Panc1 (cell line): ENCODE results near the gene ELAC1. TPM values are rescaled to one million over a fixed set of nuclear protein-coding genes. Genes with fewer than 3 reads are reported as not detected.

Experiments used
- ATAC-seq: fragments of 200-7000 bp; cut with Tn5 transposase; 2 replicates; pipeline ENCODE4 v1.9.1; 2020; ENCODE audit warnings: mild to moderate bottlenecking, moderate library complexity
- BruUV-seq: library from RNA; stranded (reverse); fragments of 400-500 nt; replicated peaks from 2 replicates; lab custom pipeline; 2021; lab: Mats Ljungman, UMichigan
- CTCF ChIA-PET: fragments of 300-600 bp; sonication (Branson Sonifier 250); formaldehyde crosslinking; loops from one replicate; lab custom pipeline; 2022; ENCODE audit warnings: antibody characterized with exemption; lab: Charles Lee
- POLR2A ChIA-PET: fragments of 300-600 bp; sonication (Branson Sonifier 250); formaldehyde crosslinking; loops from one replicate; lab custom pipeline; 2022; ENCODE audit warnings: antibody characterized with exemption; lab: Charles Lee
- DNase-seq: peaks from one replicate; pipeline ENCODE4 v3.0.0-alpha.2; 2010; ENCODE audit warnings: low read depth, low spot score
- H3K27ac ChIP-seq: 2 replicates; pipeline ENCODE4 v1.5.1; 2011; ENCODE audit warnings: mild to moderate bottlenecking, low read length, inconsistent platforms
- H3K27me3 ChIP-seq: fragments of 200-500 bp; sonication (Bioruptor generic); 2 replicates; pipeline ENCODE4 v1.6.0; 2014; ENCODE audit warnings: low read length, inconsistent platforms; ENCODE audit not compliant: control insufficient read depth, insufficient read depth
- H3K36me3 ChIP-seq: fragments of 200-500 bp; sonication (Bioruptor generic); 2 replicates; pipeline ENCODE4 v1.5.1; 2014; ENCODE audit warnings: inconsistent platforms, mild to moderate bottlenecking, low read length, moderate library complexity; ENCODE audit not compliant: control insufficient read depth, insufficient read depth
- H3K4me1 ChIP-seq: 2 replicates; pipeline ENCODE4 v1.5.1; 2011; ENCODE audit warnings: inconsistent platforms, mild to moderate bottlenecking, low read length, moderate library complexity; ENCODE audit not compliant: control insufficient read depth, insufficient read depth
- H3K4me3 ChIP-seq, 2 experiments: 2 replicates each; pipeline ENCODE4 v1.5.1; 2011 to 2012; ENCODE audit warnings: low read depth in 2 of 2, low read length in 2 of 2, mild to moderate bottlenecking in 2 of 2, inconsistent platforms in 1 of 2, moderate library complexity in 1 of 2
- H3K9me3 ChIP-seq: fragments of 200-500 bp; sonication (Bioruptor generic); 2 replicates; pipeline ENCODE4 v1.5.1; 2014; ENCODE audit warnings: low read depth, mild to moderate bottlenecking, inconsistent platforms, low read length, moderate library complexity; ENCODE audit not compliant: control insufficient read depth, insufficient read depth
- POLR2AphosphoS5 ChIP-seq: IDR thresholded peaks from 2 replicates; pipeline ENCODE4 v1.6.1; 2012; ENCODE audit warnings: mild to moderate bottlenecking, low read depth, low read length, moderate library complexity
- SIN3A ChIP-seq: IDR thresholded peaks from 2 replicates; pipeline ENCODE4 v1.6.1; 2012; ENCODE audit warnings: low read depth, mild to moderate bottlenecking, low read length, moderate library complexity, borderline replicate concordance; ENCODE audit not compliant: insufficient read depth
- TCF7L2 ChIP-seq: IDR thresholded peaks from 2 replicates; pipeline ENCODE4 v1.6.1; 2011; ENCODE audit warnings: mild to moderate bottlenecking, low read depth, low read length, inconsistent platforms
- in situ Hi-C: cut with HindIII; loops from 2 replicates; pipeline ENCODE4 v1.10.0; 2016; ENCODE audit warnings: low sequenced_read_pairs, low pct_unique_long_range_greater_than_20kb
- intact Hi-C: fragments of 100-400 bp; cut with micrococcal nuclease; formaldehyde crosslinking; loops from one replicate; pipeline ENCODE4 v1.10.0; 2022; ENCODE audit not compliant: unreplicated experiment
- total RNA-seq: library from RNA; stranded (reverse); gene quantifications from one replicate; pipeline ENCODE4 v1.2.1, GENCODE V29; 2021; ENCODE audit not compliant: unreplicated experiment
- TF ChIP-seq, protein P1 (sequence below): fragments of 450-650 bp; IDR thresholded peaks from 2 replicates; pipeline ENCODE4 v1.5.1; 2017; ENCODE audit warnings: mild to moderate bottlenecking
- TF ChIP-seq, protein P2 (sequence below), 2 experiments: IDR thresholded peaks; 2 replicates each; pipeline ENCODE4 v1.6.1; 2011 to 2012; ENCODE audit warnings: low read depth in 2 of 2, control low read depth in 1 of 2, low read length in 1 of 2, mild to moderate bottlenecking in 1 of 2, moderate library complexity in 1 of 2; ENCODE audit not compliant: insufficient read depth in 1 of 2

The ELAC1 gene
- total RNA-seq, 1 experiment from 2014 or later, result 4.6 TPM

DNA sequence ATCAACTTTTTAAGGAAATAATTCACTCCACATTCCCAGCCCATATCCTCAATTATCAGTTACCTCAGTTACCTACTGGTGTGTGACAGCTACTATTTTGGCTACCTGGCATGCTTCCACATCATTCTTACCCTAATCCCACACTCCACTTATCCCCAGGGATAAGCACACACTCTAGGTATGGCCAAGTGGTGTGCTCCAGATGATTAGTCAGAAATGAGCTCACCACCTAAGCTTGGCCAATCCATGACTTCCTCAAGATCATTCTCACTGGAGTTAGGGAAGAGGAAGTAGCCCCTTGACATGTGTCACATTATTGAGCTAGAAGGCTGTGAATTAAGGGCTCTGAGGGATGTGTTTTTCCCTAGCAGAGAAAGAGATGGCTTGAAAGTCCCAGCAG, 41.2 kb downstream of the ELAC1 start:
- Histone ChIP-seq H3K9me3 (no peaks in the 10 kb centered on the region), H3K36me3 (no peaks in the 10 kb centered on the region), H3K27me3 (no peaks in the 10 kb centered on the region; the same call in 1 of the 2 replicates), H3K4me1 (no peaks in the 10 kb centered on the region), H3K27ac (no peak overlapping the region), H3K4me3 (no peak overlapping the region)
- intact Hi-C loops (no loop called here), in situ Hi-C loops (no loop called here)
- TF ChIP-seq POLR2AphosphoS5 (no peak), SIN3A (no peak), TCF7L2 (no peak)
- TF ChIP-seq, protein P1, sequence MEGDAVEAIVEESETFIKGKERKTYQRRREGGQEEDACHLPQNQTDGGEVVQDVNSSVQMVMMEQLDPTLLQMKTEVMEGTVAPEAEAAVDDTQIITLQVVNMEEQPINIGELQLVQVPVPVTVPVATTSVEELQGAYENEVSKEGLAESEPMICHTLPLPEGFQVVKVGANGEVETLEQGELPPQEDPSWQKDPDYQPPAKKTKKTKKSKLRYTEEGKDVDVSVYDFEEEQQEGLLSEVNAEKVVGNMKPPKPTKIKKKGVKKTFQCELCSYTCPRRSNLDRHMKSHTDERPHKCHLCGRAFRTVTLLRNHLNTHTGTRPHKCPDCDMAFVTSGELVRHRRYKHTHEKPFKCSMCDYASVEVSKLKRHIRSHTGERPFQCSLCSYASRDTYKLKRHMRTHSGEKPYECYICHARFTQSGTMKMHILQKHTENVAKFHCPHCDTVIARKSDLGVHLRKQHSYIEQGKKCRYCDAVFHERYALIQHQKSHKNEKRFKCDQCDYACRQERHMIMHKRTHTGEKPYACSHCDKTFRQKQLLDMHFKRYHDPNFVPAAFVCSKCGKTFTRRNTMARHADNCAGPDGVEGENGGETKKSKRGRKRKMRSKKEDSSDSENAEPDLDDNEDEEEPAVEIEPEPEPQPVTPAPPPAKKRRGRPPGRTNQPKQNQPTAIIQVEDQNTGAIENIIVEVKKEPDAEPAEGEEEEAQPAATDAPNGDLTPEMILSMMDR, result no peak
- TF ChIP-seq, protein P2, sequence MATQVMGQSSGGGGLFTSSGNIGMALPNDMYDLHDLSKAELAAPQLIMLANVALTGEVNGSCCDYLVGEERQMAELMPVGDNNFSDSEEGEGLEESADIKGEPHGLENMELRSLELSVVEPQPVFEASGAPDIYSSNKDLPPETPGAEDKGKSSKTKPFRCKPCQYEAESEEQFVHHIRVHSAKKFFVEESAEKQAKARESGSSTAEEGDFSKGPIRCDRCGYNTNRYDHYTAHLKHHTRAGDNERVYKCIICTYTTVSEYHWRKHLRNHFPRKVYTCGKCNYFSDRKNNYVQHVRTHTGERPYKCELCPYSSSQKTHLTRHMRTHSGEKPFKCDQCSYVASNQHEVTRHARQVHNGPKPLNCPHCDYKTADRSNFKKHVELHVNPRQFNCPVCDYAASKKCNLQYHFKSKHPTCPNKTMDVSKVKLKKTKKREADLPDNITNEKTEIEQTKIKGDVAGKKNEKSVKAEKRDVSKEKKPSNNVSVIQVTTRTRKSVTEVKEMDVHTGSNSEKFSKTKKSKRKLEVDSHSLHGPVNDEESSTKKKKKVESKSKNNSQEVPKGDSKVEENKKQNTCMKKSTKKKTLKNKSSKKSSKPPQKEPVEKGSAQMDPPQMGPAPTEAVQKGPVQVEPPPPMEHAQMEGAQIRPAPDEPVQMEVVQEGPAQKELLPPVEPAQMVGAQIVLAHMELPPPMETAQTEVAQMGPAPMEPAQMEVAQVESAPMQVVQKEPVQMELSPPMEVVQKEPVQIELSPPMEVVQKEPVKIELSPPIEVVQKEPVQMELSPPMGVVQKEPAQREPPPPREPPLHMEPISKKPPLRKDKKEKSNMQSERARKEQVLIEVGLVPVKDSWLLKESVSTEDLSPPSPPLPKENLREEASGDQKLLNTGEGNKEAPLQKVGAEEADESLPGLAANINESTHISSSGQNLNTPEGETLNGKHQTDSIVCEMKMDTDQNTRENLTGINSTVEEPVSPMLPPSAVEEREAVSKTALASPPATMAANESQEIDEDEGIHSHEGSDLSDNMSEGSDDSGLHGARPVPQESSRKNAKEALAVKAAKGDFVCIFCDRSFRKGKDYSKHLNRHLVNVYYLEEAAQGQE (IDR thresholded peaks at IDR 0.05; ENCODE audit: insufficient read depth in 1 of 2, low read depth in 2 of 2, low read length in 1 of 2), result no peak
- ATAC-seq (no peak), DNase-seq (no peak)
- ChIA-PET POLR2A (no interaction called here), CTCF (no interaction called here)
- BruUV-seq, result no TSS peak

DNA sequence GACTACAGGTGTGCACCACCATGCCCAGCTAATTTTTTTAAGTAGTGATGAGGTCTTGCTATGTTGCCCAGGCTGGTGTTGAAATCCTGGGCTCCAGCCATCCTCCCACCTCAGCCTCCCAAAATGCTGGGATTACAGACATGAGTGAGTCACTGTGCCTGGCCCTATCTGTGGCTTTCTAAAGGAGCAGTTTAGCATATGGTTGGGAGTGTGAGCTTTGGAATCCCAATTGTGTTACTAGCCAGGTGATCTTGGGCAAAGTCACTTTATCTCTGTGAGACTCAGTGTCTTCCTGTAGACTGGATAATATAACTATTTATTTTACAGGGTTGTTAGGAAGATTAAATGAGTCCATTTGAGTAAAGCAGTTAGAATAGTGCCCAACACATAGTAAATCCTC, 42.4 kb downstream of the ELAC1 start:
- ATAC-seq, result no peak
- ChIA-PET POLR2A (no interaction called here), CTCF (no interaction called here)

More for the DNA sequence above, 42.4 kb downstream of the ELAC1 start:
- Histone ChIP-seq H3K36me3 (no peaks in the 10 kb centered on the region), H3K9me3 (no peaks in the 10 kb centered on the region), H3K27ac (no peak overlapping the region), H3K4me3 (no peak overlapping the region), H3K4me1 (no peaks in the 10 kb centered on the region), H3K27me3 (no peaks in the 10 kb centered on the region; the same call in 1 of the 2 replicates)
- TF ChIP-seq TCF7L2 (no peak), SIN3A (no peak), POLR2AphosphoS5 (no peak)
- TF ChIP-seq, protein P1, result no peak
- TF ChIP-seq, protein P2 (IDR thresholded peaks at IDR 0.05; ENCODE audit: insufficient read depth in 1 of 2, low read depth in 2 of 2, low read length in 1 of 2), result no peak
- in situ Hi-C loops (no loop called here), intact Hi-C loops (no loop called here)
- DNase-seq, result no peak
- no TSS peak for BruUV-seq
